Activated CD8-positive, alpha-beta memory T cell treated with anti-CD3 and anti-CD28 coated beads, Interleukin-2, amount 50 U/mL, for 4 hours (primary cell): ENCODE results near the gene DNAH17.

ENCODE experiments used
- DNase-seq: peaks from one replicate; pipeline ENCODE4 v3.0.0-alpha.2; 2020

The DNAH17 gene

DNA sequence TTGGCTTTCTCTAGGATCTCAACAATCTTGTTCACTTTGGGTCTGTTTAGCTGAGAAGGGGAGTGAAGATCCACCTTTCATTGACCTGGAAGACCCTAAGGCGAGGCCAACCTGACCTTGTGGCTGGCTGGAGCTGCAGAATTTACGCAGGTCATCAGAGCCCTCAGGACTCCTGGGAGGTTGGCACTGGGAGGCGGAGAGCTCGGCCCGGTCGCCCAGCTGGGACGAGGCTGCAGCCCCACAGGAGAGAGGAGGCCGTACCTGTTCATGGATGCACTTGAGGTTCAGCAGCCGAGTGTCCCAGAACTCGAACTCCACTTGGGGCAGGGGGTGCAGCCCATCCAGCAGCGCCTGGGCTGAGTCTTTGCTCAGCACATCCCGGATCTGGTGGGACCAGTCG lies 5.9 kb downstream of the DNAH17 start:
- no peak for DNase-seq

DNA sequence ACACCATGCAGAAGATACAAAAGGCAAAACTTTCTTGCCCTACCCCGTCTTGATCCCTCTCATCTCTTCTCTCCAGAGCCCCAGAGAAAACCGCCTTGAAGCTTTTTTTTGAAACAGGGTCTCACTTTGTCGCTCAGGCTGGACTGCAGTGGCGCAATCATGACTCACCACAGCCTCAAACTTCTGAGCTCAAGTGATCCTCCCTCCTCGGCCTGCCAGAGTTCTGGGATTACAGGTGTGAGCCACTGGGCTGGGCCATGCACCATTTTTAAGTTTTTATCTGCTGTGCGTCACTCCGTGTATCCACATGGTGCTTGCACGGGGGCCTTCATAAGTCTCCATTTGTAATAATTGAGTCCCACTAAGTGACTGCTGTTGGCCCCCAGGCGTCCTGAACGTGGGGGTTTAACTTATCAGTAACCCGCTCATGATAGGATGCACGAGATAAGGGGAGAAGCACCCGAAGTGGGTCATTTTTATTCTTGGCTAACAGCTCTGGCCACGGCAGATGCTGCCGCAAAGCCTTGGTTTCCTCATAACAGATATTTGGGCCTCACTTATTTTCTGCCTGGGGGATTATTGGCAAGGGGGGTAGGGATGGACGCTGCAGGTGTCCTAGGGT lies 8.6 kb downstream of the DNAH17 start:
- DNase-seq = no peak

DNA sequence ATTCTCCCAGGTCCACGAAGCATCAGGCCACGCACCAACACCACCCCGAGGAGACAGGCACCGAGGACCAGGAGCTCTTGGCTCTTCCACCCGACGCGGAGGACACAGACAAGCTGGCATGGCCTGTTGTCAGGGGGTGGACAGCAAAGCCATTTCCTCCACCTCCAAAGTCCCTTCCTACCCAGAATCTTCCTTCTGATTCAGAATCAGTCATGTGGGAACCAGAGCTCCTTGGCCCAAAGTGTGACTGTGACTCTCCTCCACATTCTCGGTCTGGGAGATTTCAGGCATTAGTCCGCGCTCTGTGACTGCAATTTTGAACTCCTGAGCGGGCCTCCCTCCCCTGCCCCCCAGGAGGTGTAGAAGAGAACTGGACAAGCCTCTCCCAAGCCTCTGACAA lies 9.2 kb downstream of the DNAH17 start:
- DNase-seq = no peak

DNA sequence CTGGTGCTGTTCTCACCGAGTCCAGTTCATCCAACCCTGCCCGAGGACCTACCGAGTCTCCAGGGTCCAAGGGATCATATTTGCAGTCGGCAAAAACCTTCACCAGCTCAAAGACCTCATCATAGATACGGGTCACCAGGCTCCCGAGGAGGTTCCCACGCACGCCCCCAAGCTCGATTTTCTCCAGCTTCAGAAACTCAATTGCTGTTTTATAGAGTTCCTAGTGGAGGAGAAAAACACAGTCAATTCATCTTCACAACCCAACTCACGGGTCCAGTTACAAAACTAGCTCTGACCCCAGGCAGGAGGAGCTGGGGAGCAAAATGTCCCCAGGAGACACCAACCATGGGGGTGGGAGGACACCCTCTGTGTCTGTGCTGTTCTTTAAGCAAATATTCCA lies 10.2 kb downstream of the DNAH17 start:
- DNase-seq = no peak

DNA sequence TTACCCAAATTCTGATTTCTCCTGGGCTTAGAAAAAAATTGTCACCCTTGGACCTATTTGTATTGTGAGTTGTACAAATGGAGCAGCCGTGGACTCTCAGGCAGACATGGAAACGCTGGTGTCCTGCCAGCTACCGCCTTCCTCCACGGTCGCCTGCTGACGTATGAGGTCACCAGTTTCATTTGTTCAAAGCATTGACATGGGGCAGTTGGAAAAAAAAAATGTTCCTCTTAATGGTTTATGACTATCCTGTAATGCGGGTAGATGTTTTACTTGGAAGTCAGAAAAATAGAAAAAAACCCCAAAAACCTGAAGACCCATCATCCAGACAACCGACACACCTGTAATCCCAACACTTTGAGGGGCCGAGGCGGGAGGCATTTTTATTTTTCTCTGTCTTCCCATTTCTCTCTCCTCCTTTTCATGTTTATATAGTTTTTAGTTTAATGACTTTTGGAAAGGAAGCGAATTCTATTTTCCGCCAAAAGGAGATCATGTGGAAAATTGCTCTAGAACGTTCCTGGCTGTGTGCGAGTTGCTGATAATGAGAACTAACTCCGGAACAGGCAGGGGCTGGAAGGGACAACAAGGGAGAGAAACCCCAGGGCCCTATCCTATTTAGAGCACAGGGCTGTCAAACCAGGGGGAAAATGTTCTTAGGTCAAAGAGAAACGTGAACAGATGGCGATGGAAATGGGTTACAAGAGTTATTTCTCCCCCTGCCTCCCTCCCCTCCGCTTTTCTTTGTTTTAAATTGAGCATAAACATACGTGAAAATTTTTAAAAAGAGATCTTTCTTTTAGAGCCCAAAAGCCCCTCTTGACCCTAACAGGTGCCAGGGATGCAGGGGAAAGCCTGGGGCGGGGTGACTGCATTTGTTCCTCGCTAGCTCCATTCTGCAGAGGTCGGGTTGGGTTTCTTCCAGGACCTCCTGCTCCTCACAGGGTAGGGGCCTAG lies 13.7 kb downstream of the DNAH17 start:
- DNase-seq = no peak

DNA sequence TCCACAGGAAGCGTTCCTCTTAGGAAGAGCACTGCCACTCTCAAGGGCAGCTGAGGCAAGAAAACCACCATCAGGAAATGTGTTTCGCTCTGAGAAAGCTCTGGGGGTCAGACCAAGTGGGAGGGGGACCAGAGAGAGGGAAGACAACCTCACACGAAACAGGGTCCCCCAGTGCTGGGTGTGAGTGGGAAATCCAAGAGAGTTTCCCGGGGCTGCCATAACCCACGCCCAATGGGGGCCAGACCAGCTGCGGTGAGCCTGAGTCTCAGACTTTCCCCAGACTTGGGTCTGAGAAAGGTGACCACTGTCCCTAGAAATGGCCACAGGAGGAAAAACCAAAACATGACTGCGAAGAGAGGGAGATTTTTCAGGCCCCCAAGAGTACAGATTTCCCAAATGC lies 14.5 kb downstream of the DNAH17 start:
- DNase-seq = no peak

DNA sequence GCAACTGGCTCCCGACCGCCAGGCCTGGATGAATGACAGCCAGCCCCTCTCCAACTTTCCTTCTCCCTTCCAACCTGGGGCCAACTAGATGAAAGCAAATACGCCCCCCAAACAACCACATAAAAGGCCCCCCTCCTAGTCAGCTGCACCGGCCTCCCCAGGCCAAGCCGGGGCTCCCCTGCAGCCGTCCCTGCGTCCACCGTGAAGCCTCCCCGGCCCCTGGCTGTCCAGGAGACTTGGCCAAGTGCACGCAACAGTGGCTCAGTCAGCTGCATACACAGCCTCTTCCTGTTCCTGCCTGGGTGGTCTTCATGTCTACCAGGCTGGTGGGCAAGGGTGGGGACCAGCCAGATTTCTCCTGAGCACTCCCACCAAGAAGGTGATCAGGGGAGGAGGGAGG lies 16.0 kb downstream of the DNAH17 start:
- no peak for DNase-seq

DNA sequence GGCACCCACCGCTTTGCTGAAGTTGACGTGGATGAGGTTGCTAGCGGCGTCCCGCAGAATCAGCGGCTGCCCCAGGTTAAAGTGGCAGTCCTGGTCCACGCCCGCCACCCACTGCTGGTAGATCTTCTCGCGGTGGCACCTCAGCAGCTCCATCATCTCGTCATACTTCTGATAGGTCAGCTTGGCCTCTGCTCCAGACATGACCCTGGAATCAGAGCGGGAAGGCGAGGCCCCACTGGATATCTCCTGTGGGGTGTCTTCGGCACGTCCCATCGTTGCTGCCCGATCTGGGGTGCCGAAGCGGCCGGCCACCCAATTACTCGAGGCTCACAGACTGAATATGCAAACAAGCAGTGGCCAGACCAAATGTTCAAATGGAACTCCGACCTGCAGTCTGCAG lies 16.5 kb downstream of the DNAH17 start:
- DNase-seq = no peak

DNA sequence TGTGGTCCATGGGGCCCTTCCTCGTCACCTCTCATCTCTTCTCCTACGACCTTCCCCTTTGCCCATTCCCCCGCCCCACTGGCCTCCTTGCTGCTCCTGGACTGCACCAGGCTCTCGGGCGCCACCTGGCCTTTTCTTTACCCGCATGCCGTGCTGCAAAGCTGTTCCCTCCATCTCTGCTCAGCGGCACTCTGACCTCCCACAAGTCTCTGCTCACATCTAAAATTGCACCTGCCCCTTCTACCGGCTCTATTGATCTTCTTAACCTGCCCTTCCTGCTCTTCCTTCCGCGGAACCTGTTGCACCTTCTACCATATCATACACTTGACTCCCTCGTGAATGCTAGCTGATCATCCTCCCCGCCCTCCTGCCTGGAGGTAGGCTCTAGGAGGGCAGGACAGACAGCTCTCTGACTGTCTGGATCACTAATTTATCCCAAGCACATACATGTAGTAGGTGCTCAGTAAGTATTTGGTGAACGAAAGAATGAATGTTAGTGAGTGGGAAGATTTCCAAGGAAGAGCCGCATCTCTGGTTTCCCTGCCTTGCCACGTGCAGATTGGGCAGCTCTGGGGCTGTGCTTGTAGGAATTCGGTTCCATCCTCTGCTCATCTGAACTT lies 17.3 kb downstream of the DNAH17 start:
- DNase-seq = no peak

DNA sequence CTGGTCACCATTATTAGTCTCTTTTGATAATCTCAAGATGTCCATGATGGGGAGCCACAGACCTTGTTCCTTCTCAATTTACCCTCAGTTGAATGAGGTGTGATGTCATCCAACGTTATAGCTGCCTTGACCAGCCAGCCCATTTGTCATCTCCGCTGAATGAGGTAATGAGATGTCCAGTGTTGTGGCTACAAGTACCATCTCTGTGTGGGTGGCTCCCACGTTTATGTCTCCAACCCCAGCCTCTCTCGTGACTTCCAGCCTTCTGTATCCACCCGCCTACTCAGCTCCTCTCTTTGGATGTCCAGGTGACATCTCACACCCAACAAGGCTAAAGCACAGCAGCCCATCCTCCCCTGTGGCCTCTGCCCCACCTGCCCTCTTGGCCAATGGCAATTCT lies 18.2 kb downstream of the DNAH17 start:
- no peak for DNase-seq

DNA sequence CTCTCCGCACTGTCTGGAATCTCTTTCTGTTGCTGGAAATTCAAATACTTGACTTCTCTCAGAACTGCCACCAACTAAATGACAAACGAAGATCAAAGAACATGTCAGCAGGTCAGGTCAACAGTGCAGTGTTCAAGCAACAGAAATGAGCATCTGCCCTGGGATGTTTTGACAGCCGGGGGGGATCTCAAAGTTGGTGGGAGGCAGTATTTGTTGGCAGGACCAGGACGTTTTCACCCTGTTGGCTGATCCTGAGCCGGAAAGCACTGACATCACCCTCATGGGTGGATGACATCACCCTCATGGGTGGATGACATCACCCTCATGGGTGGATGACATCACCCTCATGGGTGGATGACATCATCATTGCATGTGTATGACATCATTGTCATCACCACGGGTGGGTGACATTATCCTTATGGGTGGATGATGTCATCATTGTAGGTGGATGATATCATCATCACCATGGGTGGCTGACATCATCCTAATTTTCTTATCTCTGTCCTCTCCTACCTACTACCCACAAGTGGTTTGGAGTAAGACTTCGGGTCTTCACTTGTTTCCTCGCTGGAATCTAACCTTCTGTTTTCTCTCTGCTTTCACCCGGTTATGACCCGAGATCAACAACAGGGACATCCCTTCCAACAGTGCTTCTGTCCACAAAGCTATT lies 18.9 kb downstream of the DNAH17 start:
- DNase-seq = no peak

DNA sequence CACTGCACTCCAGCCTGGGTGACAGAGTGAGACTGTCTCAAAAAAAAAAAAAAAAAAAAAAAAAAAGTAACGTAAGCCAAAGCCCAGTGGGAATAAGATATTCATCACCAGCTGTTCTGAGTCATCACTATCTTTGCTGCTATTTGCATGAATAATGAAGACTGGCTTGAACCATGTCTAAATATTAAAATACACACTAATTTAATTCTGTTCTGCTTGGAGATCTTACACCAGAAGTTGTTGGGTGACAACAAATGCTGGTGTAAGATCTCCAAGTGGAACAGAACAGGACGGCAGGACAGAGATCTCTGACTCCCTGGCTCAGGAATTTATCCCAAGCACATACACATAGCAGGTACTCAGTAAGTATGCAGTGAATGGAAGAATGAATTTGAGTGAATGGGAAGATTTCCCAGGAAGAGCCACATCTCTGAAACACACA lies 19.6 kb downstream of the DNAH17 start:
- DNase-seq = no peak

DNA sequence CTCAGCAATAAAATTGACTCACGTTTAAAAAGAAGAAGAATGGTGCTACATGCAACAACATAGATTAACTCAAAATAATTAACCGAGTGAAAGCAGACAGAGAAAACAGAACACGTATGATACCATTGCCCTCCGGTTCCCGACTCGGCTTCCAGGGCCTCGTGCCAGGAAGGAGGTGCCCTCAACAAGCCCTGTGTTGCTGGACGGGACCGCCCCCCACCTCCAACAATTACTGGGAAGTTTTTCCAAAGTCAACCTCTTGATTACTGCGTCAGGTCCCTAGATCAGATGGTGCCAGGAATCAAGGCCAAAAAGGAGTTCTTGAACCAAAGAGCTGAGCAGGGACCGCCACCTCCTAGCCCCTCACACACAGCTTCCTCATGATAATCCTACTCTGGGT lies 20.4 kb downstream of the DNAH17 start:
- DNase-seq = no peak

DNA sequence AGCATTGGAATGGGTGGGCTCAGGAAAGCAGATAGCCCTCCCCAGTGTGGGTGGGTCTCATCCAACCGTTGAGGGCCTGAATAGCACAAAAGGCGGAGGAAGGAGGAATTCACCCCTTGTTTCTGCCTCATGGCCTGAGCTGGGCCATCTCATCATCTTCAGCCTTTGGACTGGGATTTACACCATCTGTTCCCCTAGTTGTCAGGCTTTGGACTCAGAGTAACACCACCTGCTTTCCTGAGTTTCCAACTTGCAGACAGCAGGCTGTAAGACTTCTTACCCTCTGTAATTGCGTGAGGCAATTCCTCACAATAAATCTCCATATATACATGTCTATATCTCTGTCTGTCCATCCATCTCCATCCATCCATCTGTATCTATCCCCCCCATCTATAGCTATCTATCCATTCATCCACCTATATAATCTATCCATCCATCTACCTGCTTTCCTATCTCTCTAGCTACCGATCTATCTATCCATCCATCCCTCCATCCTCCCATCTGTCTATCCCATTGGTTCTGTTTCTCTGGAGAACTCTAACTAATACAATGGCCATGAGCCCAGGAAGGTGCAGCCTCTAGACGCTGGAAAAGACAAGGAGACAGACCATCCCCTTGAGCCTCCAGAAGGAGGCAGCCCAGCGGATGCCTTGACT lies 21.3 kb downstream of the DNAH17 start:
- DNase-seq = no peak

DNA sequence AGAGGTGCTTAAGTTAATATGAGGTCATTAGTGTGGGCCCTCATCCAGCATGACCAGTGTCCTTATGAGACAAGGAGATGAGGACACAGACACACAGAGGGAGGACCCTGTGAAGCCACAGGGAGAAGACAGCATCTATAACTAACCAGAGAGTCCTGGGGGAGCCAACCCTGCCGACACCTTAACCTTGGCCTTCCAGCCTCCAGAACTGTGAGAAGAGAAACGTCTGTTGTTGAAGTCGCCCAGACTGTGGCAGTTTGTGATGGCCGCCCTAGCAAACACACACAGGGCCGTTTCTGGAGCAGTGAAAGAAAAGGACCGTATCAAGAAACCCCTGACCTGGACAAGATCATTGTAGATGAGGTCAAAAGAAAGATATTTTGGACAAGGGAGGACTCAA lies 26.7 kb downstream of the DNAH17 start:
- DNase-seq = no peak

DNA sequence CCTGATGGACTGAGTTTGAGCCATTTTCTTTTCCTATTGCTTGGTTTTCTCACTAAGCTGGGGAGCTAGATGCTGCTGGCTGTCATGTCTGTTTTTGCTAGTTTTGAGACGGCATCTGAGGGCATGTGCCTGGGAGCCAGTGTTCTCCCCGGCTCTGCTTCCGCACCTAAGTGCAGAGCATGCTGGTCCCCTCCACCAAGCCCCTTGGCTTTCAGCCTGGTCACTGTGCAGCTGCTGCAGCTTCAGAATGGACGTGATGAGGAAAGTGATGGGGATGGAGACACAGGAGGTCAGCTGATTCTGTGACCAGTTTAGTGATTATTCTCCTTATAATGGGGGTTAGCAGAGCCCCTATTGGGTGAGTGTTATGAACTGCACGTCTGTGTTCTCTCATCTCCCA lies 28.5 kb downstream of the DNAH17 start:
- DNase-seq = no peak

DNA sequence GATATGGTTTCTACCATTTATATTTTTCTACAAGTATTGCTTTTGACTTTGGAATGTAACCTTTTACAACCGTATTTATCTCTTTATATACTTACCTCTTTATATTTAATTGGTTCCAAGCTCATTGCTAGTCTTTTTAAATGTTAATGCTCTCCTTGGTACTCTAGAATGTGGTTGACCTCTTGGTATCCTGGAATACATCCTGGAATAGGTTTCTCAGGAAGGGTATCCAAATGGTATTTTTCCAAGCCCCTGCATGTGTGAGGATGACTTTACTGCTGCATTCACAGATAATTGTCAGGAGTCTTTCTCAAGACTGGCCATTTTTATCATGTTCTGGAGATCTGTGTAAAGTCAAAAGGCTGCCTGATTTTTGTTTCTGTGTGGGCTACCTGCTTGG lies 30.2 kb downstream of the DNAH17 start:
- DNase-seq = no peak

DNA sequence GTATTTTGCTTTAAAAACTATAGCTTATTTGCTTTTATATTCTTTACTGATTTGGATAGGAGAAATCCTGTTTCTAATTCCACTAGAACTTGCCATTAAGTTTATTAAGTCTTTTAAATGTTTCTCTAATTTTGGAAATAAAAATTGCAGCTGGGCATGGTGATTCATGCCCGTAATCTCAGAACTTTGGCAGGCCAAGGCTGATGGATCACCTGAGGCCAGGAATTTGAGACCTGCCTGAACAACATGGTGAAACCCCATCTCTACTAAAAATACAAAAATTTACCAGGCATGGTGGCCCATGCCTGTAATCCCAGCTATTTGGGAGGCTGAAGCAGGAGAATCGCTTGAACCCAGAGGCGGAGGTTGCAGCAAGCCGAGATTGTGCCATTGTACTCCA lies 30.7 kb downstream of the DNAH17 start:
- no peak for DNase-seq

DNA sequence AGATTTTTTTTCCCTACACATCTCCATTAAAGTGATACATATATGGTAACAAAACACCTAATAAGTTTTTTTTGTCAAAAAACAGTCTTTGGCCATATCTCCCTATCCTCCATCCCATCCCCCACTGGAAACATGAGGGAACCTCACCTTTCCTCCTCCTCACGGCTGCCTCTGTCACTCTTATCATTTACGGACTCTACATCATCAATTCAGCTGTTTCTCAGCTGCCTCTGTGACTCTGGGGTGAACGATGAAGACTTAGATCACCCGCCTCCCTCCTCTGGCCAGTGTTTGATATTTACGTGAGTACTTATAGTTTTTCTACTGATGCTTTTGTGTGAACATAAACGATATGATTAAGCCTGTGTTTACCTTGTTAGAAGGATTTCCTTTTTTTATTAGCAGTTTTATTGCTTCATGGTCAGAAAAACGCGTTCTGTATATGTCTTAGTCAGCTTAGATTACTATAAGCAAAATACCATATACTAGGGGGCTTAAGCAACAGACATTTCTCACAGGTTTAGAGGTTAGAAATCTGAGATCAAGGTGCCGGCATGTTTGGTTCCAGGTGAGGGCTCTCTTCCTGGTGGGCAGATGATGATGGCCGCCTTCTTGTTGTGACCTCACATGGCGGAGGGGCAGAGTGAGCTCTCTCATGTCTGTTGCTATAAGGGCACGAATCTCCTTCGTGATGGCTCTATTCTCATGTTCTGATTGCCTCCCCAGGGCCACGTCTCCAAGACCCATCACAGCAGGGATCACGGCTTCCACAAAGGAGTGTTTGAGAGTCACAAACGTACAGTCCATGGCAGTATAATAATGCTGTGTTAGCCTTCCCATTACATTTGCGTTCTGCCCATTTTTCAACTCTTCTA lies 32.1 kb downstream of the DNAH17 start:
- DNase-seq = no peak

DNA sequence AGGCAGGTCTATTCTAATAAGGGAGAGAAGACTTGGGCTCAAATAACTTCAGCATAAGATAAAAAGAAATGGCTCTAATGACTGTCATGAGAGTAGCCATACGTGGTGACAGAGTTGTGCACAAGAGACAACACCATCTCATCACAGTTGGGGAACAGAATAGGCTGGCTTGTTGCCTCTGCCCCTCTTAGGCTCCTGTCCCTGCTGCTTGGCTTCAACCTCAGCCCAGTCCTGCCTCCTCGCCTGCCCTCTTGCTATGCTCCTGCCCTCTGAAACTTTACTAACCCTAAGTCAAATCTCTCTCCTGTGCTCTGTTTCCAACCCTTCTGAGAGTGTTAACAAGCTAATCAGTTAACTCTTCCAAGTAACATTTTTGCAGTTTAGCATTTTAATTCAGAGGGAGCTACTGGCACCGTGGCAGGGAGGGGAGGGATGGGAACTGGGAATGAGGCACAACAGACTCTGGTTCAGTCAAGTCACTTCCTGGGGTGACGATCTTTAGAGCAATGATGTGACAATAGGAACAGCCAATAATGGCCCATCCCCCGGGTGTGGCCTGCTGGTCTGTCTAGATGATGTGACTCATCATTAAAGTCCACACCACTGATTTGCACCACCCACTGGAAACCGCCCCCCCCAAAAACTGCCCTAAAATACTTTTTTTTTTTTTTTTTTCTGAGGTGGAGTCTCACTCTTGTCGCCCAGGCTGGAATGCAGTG lies 35.5 kb downstream of the DNAH17 start:
- no peak for DNase-seq

DNA sequence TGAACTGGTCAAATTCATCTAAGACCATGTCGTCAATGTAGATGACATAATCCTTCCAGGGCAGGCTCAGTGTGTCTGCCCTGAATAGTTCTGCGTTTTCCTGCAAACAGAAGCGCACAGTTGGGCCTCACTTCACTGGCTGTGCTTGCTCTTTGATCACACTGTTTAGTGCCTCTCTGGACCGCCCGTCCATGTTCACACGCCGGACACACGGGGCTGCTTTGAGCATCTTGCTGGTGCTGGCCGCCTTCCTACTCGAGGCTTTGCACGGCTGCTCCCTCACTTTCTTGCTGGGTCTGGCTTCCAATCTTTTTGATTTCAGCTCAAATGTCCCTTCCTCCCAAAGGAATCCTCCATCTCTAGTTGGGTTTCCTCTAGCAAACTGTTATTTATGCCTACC lies 37.4 kb downstream of the DNAH17 start:
- no peak for DNase-seq
